GM21529 (cell line): Measurements from ENCODE around the gene WWP2.

Experiments
- ATAC-seq: cut with Tn5 transposase; IDR thresholded peaks from one replicate; pipeline ENCODE4 v1.9.1; 2021; ENCODE audit not compliant: unreplicated experiment

The WWP2 gene

GRCh38 chr16:69855592-69855991 is 93.5 kb downstream of the WWP2 start:
- no peak for ATAC-seq

- no peak for ATAC-seq
These were observed 96.3 kb downstream of the WWP2 start for GRCh38 chr16:69858191-69859104.

- ATAC-seq = no peak
These were observed 97.2 kb downstream of the WWP2 start for GRCh38 chr16:69859105-69859989.

GRCh38 chr16:69860233-69861231 is 98.4 kb downstream of the WWP2 start:
- ATAC-seq = no peak

- no peak for ATAC-seq
These were observed 99.3 kb downstream of the WWP2 start for GRCh38 chr16:69861292-69862030.

GRCh38 chr16:69863401-69864281 is 101.5 kb downstream of the WWP2 start:
- ATAC-seq = no peak

GRCh38 chr16:69865701-69866100 is 103.6 kb downstream of the WWP2 start:
- ATAC-seq = no peak

- no peak for ATAC-seq
These were observed 105.8 kb downstream of the WWP2 start for GRCh38 chr16:69867784-69868560.

- ATAC-seq = no peak
These were observed 108.6 kb downstream of the WWP2 start for GRCh38 chr16:69870761-69871160.

GRCh38 chr16:69871708-69872107 is 109.6 kb downstream of the WWP2 start:
- ATAC-seq = no peak

- ATAC-seq = no peak
These were observed 110.8 kb downstream of the WWP2 start for GRCh38 chr16:69872888-69873287.

GRCh38 chr16:69873783-69874182 is 111.7 kb downstream of the WWP2 start:
- ATAC-seq = no peak

- no peak for ATAC-seq
These were observed 112.1 kb downstream of the WWP2 start for GRCh38 chr16:69874271-69874670.

- no peak for ATAC-seq
These were observed 118.6 kb downstream of the WWP2 start for GRCh38 chr16:69880640-69881133.

GRCh38 chr16:69881141-69881540 is 119.0 kb downstream of the WWP2 start:
- no peak for ATAC-seq

- no peak for ATAC-seq
These were observed 121.6 kb downstream of the WWP2 start for GRCh38 chr16:69883744-69884143.

- ATAC-seq = no peak
These were observed 123.6 kb downstream of the WWP2 start for GRCh38 chr16:69885722-69886121.

- no peak for ATAC-seq
These were observed 124.6 kb downstream of the WWP2 start for GRCh38 chr16:69886726-69887125.
